ENCODE results near the gene EXT2.

- TF ChIP-seq CTCF (conservative IDR thresholded peaks at IDR 0.05; ENCODE audit: low read depth, low read length) = no peak
- TF ChIP-seq EZH2phosphoT487 (IDR thresholded peaks at IDR 0.05; ENCODE audit: borderline replicate concordance, low read length) = no peak
- no peak for TF ChIP-seq EZH2 (IDR thresholded peaks at IDR 0.05; ENCODE audit: low read length, unreplicated experiment)
Observed at GRCh38 chr11:44138980-44139379, 43.5 kb downstream of the EXT2 start.
